A549 (cell line): Measurements from ENCODE around the gene PLCB4.

Experiments
- CHD2 ChIP-seq: fragments of 150-350 bp; IDR thresholded peaks from 2 replicates; pipeline ENCODE4 v1.6.1; 2014; ENCODE audit warnings: low read length; ENCODE audit not compliant: partially characterized antibody
- CHD4 ChIP-seq: fragments of 200-600 bp; sonication (generic); IDR thresholded peaks from 2 replicates; pipeline ENCODE4 v1.6.1; 2016; ENCODE audit warnings: antibody characterized with exemption, mild to moderate bottlenecking, borderline replicate concordance
- CTCF ChIP-seq: fragments of >200 bp; sonication (Bioruptor Twin); formaldehyde crosslinking; IDR thresholded peaks from 3 replicates; pipeline ENCODE4 v1.5.1; 2016
- KDM1A ChIP-seq: fragments of 200-600 bp; sonication (generic); IDR thresholded peaks from 2 replicates; pipeline ENCODE4 v1.6.1; 2016; ENCODE audit warnings: low read depth, mild to moderate bottlenecking
- KDM5A ChIP-seq: fragments of 200-600 bp; sonication (generic); IDR thresholded peaks from 2 replicates; pipeline ENCODE4 v1.6.1; 2016; ENCODE audit warnings: antibody characterized with exemption, mild to moderate bottlenecking
- MYC ChIP-seq: IDR thresholded peaks from 2 replicates; pipeline ENCODE4 v1.6.1; 2012; ENCODE audit warnings: mild to moderate bottlenecking, inconsistent platforms, low read length, improper control_type of control experiment, borderline replicate concordance
- NR3C1 ChIP-seq: fragments of >200 bp; sonication (Bioruptor Twin); formaldehyde crosslinking; IDR thresholded peaks from 3 replicates; pipeline ENCODE4 v1.6.1; 2017
- POLR2A ChIP-seq: IDR thresholded peaks from 2 replicates; pipeline ENCODE4 v1.6.1; 2012; ENCODE audit warnings: mild to moderate bottlenecking, low read length
- RAD21 ChIP-seq, 2 experiments: fragments of >200 bp in 1 of 2; sonication (Bioruptor Twin) in 1 of 2; formaldehyde crosslinking in 1 of 2; IDR thresholded peaks in 1 of 2; conservative IDR thresholded peaks in 1 of 2; 2 replicates in 1 of 2; 3 replicates in 1 of 2; pipeline ENCODE4 v1.6.1; 2012 to 2018; ENCODE audit warnings: inconsistent platforms in 1 of 2
- RFX5 ChIP-seq: fragments of 450-650 bp; IDR thresholded peaks from 2 replicates; pipeline ENCODE4 v1.7.1; 2014; ENCODE audit warnings: antibody characterized with exemption, mild to moderate bottlenecking, moderate library complexity
- ZC3H11A ChIP-seq: fragments of 450-650 bp; IDR thresholded peaks from 2 replicates; pipeline ENCODE4 v1.6.1; 2014; ENCODE audit warnings: antibody characterized with exemption, mild to moderate bottlenecking
- TF ChIP-seq, protein P1 (sequence below): fragments of 450-650 bp; IDR thresholded peaks from 2 replicates; pipeline ENCODE4 v1.6.1; 2014; ENCODE audit warnings: antibody characterized with exemption
- TF ChIP-seq, protein P2 (sequence below): IDR thresholded peaks from 2 replicates; pipeline ENCODE4 v1.6.1; 2012
- TF ChIP-seq, protein P3 (sequence below): IDR thresholded peaks from 2 replicates; pipeline ENCODE4 v1.6.1; 2012

GRCh38 chr20:9212735-9213134 is 143.8 kb downstream of the PLCB4 start:
- TF ChIP-seq POLR2A (no peak), CTCF (no peak), CHD4 (no peak), KDM1A (no peak), CHD2 (no peak), ZC3H11A (no peak), NR3C1 (no peak), MYC (no peak), RAD21 (conservative IDR thresholded peaks at IDR 0.05 in 1 of 2, IDR thresholded peaks at IDR 0.05 in 1 of 2) (no peak), RFX5 (no peak), KDM5A (no peak)
- TF ChIP-seq, protein P1, sequence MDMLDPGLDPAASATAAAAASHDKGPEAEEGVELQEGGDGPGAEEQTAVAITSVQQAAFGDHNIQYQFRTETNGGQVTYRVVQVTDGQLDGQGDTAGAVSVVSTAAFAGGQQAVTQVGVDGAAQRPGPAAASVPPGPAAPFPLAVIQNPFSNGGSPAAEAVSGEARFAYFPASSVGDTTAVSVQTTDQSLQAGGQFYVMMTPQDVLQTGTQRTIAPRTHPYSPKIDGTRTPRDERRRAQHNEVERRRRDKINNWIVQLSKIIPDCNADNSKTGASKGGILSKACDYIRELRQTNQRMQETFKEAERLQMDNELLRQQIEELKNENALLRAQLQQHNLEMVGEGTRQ: no peak
- TF ChIP-seq, protein P2, sequence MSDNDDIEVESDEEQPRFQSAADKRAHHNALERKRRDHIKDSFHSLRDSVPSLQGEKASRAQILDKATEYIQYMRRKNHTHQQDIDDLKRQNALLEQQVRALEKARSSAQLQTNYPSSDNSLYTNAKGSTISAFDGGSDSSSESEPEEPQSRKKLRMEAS: no peak
- TF ChIP-seq, protein P3, sequence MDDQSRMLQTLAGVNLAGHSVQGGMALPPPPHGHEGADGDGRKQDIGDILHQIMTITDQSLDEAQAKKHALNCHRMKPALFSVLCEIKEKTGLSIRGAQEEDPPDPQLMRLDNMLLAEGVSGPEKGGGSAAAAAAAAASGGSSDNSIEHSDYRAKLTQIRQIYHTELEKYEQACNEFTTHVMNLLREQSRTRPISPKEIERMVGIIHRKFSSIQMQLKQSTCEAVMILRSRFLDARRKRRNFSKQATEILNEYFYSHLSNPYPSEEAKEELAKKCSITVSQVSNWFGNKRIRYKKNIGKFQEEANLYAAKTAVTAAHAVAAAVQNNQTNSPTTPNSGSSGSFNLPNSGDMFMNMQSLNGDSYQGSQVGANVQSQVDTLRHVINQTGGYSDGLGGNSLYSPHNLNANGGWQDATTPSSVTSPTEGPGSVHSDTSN: no peak
